Measurements from ENCODE around the gene ADRA1B. TPM values are rescaled to one million over a fixed set of nuclear protein-coding genes. Genes with fewer than 3 reads are reported as not detected.

ADRA1B gene
- total RNA-seq, 4 donors from 2014 or later, result 0.30 to 2.0 (median 2.0) TPM; not detected in 1

GRCh38 chr5:159897786-159898393 is 18.4 kb upstream of the ADRA1B start:
- intact Hi-C loops (cut with DNase I; ENCODE audit: low total_unique reads), result no loop called here
- H3K4me3 ChIP-seq (ENCODE audit: low read depth, poor library complexity, severe bottlenecking), result no peak overlapping the region
- DNase-seq (ENCODE audit: low spot score in 2 of 2), result no peak
- 69 to 70% methylated on average over 6 of the region's 6 CpGs for WGBS, 2 donors
- no peak for TF ChIP-seq POLR2A (IDR thresholded peaks at IDR 0.05)
- no peak for TF ChIP-seq CTCF (IDR thresholded peaks at IDR 0.05)

- H3K4me3 ChIP-seq (ENCODE audit: low read depth, poor library complexity, severe bottlenecking), result no peak overlapping the region
- TF ChIP-seq CTCF (IDR thresholded peaks at IDR 0.05) (no peak), POLR2A (IDR thresholded peaks at IDR 0.05) (no peak)
- DNase-seq (ENCODE audit: low spot score in 2 of 2), result no peak
- intact Hi-C loops (cut with DNase I; ENCODE audit: low total_unique reads), result no loop called here
- WGBS, 2 donors, result 34 to 57% methylated on average over 4 of the region's 4 CpGs
Measured at GRCh38 chr5:159899067-159900049, 16.9 kb upstream of the ADRA1B start.

- H3K4me3 ChIP-seq (ENCODE audit: low read depth, poor library complexity, severe bottlenecking), result no peak overlapping the region
- TF ChIP-seq CTCF (IDR thresholded peaks at IDR 0.05), result no peak
- TF ChIP-seq POLR2A (IDR thresholded peaks at IDR 0.05), result no peak
- WGBS, 2 donors, result 65 to 70% methylated on average over 1 of the region's 1 CpG
- DNase-seq (ENCODE audit: low spot score in 2 of 2), result no peak
- intact Hi-C loops (cut with DNase I; ENCODE audit: low total_unique reads), result no loop called here
Measured at GRCh38 chr5:159901308-159901707, 15.0 kb upstream of the ADRA1B start.

- intact Hi-C loops (cut with DNase I; ENCODE audit: low total_unique reads), result no loop called here
- no peak overlapping the region for H3K4me3 ChIP-seq (ENCODE audit: low read depth, poor library complexity, severe bottlenecking)
- TF ChIP-seq POLR2A (IDR thresholded peaks at IDR 0.05) (no peak), CTCF (IDR thresholded peaks at IDR 0.05) (no peak)
- DNase-seq (ENCODE audit: low spot score in 2 of 2), result no peak
Measured at GRCh38 chr5:159901772-159902171, 14.5 kb upstream of the ADRA1B start.

- intact Hi-C loops (cut with DNase I; ENCODE audit: low total_unique reads), result no loop called here
- 57 to 63% methylated on average over 8 of the region's 8 CpGs for WGBS, 2 donors
- H3K4me3 ChIP-seq (ENCODE audit: low read depth, poor library complexity, severe bottlenecking), result no peak overlapping the region
- DNase-seq (ENCODE audit: low spot score in 2 of 2), result no peak
- no peak for TF ChIP-seq CTCF (IDR thresholded peaks at IDR 0.05)
- no peak for TF ChIP-seq POLR2A (IDR thresholded peaks at IDR 0.05)
Measured at GRCh38 chr5:159902444-159903121, 13.7 kb upstream of the ADRA1B start.

Data from lower leg skin (tissue), 4 donors.